Measurements from ENCODE around the gene ADAM10. TPM values are rescaled to one million over a fixed set of nuclear protein-coding genes. Genes with fewer than 3 reads are reported as not detected.

Gene ADAM10
- total RNA-seq, 1 donor from 2014 or later, result 50.1 TPM

DNA sequence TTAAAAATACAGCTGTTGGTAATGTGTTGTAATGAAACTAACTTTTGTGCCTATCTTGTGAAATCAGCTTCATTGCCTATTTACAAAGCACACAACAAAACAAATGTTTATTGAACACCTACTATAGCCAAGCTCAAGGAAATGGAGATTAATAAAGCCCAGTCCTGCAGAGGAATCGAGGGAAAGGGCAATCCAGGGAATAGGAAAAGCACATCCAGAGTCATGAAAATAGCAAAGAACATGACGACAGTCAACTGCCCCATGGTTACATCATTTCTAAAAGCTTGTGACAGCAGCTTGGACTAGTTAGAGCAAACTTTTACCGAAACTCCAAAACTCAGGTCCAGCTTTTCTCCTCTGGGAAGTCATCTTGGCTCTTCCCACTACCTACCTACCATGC is 160.5 kb downstream of the ADAM10 start:
- H3K27ac ChIP-seq (ENCODE audit: low read depth, low read length), result no peak overlapping the region
- no peaks in the 10 kb centered on the region for H3K36me3 ChIP-seq (ENCODE audit: control insufficient read depth in 3 of 3, insufficient read depth in 3 of 3, low read length in 3 of 3)
- no peak overlapping the region for H3K9ac ChIP-seq (ENCODE audit: low read depth in 1 of 3, low read length in 3 of 3)
- H3K4me1 ChIP-seq (ENCODE audit: control insufficient read depth in 3 of 3, insufficient read depth in 3 of 3, low read length in 3 of 3), result no peaks in the 10 kb centered on the region
- peaks cover 0 to 3% (median 0%) of the 10 kb centered on the region in 3 donors for H3K27me3 ChIP-seq (ENCODE audit: control insufficient read depth in 3 of 3, insufficient read depth in 3 of 3, low read length in 3 of 3)
- H3K9me3 ChIP-seq (ENCODE audit: control insufficient read depth in 3 of 3, low read length in 3 of 3), result no peaks in the 10 kb centered on the region
- no peak overlapping the region for H3K4me3 ChIP-seq (ENCODE audit: low read length in 3 of 3)

DNA sequence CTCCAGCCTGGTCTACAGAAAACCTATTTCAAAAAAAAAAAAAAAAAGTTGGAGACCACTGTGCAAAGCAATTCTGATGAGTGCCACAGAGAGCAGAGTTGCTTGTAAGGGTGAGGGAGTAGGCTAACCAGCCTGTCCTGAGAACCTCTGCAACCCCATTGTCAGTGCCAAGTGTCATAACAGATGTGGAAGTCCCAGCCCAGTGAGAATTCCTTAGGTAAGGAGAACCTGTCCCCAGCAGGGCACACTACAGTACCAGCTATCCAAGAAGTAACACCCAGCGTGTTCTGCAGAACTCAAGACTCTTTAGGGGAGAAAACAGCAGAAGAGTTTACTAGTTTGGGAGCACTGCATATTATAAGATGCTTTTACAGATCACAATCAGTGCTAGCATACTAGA is 161.4 kb downstream of the ADAM10 start:
- no peaks in the 10 kb centered on the region for H3K36me3 ChIP-seq (ENCODE audit: control insufficient read depth in 3 of 3, insufficient read depth in 3 of 3, low read length in 3 of 3)
- no peak overlapping the region for H3K9ac ChIP-seq (ENCODE audit: low read depth in 1 of 3, low read length in 3 of 3)
- no peaks in the 10 kb centered on the region for H3K4me1 ChIP-seq (ENCODE audit: control insufficient read depth in 3 of 3, insufficient read depth in 3 of 3, low read length in 3 of 3)
- H3K27ac ChIP-seq (ENCODE audit: low read depth, low read length), result no peak overlapping the region
- H3K27me3 ChIP-seq (ENCODE audit: control insufficient read depth in 3 of 3, insufficient read depth in 3 of 3, low read length in 3 of 3), result peaks cover 0 to 3% (median 0%) of the 10 kb centered on the region in 3 donors
- H3K4me3 ChIP-seq (ENCODE audit: low read length in 3 of 3), result no peak overlapping the region
- no peaks in the 10 kb centered on the region for H3K9me3 ChIP-seq (ENCODE audit: control insufficient read depth in 3 of 3, low read length in 3 of 3)

DNA sequence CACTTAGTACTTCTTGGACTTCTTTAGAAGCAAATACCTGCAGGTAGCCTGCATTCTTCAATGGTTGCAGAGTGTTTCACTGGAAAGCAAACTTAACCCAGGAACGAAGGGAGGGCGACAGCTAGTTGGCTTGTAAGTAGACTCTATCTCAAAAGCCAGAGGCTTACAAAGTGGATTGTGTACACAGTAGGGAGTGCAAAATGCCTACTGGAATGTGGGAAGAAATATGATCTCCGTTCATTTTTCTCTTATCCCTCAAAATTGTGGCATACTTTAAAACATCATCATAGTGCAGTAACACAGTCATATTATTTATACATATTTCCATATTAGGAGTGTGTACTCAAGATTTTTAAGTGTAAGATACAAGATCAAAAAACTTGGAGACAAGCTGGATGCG is 162.0 kb downstream of the ADAM10 start:
- Histone ChIP-seq H3K4me3 (ENCODE audit: low read length in 3 of 3) (no peak overlapping the region), H3K27ac (ENCODE audit: low read depth, low read length) (no peak overlapping the region), H3K27me3 (ENCODE audit: control insufficient read depth in 3 of 3, insufficient read depth in 3 of 3, low read length in 3 of 3) (peaks cover 0 to 3% (median 0%) of the 10 kb centered on the region in 3 donors), H3K9ac (ENCODE audit: low read depth in 1 of 3, low read length in 3 of 3) (no peak overlapping the region), H3K36me3 (ENCODE audit: control insufficient read depth in 3 of 3, insufficient read depth in 3 of 3, low read length in 3 of 3) (no peaks in the 10 kb centered on the region), H3K4me1 (ENCODE audit: control insufficient read depth in 3 of 3, insufficient read depth in 3 of 3, low read length in 3 of 3) (no peaks in the 10 kb centered on the region), H3K9me3 (ENCODE audit: control insufficient read depth in 3 of 3, low read length in 3 of 3) (no peaks in the 10 kb centered on the region)

DNA sequence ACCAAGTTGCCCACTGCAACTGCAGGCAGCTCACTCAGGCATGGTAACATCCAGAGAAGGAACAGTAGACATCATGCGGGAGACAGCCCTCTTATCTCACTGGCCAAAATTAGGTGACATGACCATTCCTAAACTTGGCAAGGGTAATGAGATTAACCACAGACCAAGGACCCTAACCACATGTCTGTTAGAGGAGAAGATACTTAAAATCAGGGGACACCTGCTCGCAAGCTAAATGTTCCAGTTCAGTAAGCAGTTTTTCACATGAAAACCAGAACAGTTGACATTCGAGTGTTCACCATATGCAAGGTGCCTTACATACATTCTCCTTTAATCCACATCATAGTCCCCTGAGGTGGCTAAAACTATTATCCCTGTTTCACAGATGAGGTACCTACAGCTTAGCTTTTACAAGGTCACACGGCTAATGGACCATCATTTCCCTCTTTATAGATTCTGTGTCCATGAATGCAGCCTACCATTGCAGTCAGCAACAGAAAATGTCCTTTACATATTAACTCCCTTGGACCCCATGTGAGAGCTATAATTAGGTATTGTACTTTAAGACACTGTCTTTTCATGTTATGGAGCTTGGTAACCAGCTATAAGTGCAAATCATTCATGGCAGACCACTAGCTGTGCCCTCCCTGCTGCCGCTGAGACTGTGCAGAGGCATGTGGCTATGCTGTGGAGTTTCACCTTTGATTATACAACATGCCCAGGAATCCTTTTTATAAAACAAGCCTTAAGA is 163.6 kb downstream of the ADAM10 start:
- Histone ChIP-seq H3K36me3 (ENCODE audit: control insufficient read depth in 3 of 3, insufficient read depth in 3 of 3, low read length in 3 of 3) (no peaks in the 10 kb centered on the region), H3K9me3 (ENCODE audit: control insufficient read depth in 3 of 3, low read length in 3 of 3) (no peaks in the 10 kb centered on the region), H3K4me3 (ENCODE audit: low read length in 3 of 3) (no peak overlapping the region), H3K4me1 (ENCODE audit: control insufficient read depth in 3 of 3, insufficient read depth in 3 of 3, low read length in 3 of 3) (no peaks in the 10 kb centered on the region), H3K27ac (ENCODE audit: low read depth, low read length) (no peak overlapping the region), H3K27me3 (ENCODE audit: control insufficient read depth in 3 of 3, insufficient read depth in 3 of 3, low read length in 3 of 3) (peaks cover 0 to 3% (median 0%) of the 10 kb centered on the region in 3 donors), H3K9ac (ENCODE audit: low read depth in 1 of 3, low read length in 3 of 3) (no peak overlapping the region)

DNA sequence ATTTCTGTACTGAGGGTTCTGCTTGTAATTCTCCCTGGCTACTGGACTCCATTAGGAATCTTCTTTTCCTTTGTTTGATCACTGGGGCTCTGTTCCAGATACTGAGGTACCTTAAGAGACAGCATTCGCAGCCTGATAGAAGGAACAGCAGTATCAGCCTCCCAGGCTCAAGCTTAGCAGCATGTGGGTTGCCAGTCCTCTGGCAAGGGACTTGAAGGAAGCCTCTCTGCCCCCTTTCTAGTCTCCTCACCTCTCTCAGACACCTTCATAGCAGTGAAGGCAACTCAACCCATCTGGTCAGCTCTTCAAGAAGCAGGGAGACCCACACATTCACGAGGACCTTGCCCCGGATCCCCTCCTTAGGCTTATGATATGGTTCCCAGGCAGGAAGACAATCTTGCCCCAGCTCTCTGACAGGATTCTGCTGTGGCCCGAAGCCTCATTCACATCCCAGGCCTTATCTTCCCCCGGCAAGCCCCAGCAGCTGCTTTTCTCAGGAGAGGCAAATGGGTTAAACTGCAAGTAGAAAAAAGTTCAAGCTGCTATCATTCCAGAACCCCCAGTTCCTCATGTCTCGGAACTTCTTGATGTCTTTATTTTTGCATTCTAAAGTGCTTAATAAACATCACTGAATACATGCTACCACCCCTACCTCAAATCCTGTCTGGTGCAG is 164.6 kb downstream of the ADAM10 start:
- Histone ChIP-seq H3K9me3 (ENCODE audit: control insufficient read depth in 3 of 3, low read length in 3 of 3) (no peaks in the 10 kb centered on the region), H3K9ac (ENCODE audit: low read depth in 1 of 3, low read length in 3 of 3) (no peak overlapping the region), H3K27ac (ENCODE audit: low read depth, low read length) (no peak overlapping the region), H3K4me1 (ENCODE audit: control insufficient read depth in 3 of 3, insufficient read depth in 3 of 3, low read length in 3 of 3) (no peaks in the 10 kb centered on the region), H3K4me3 (ENCODE audit: low read length in 3 of 3) (no peak overlapping the region), H3K27me3 (ENCODE audit: control insufficient read depth in 3 of 3, insufficient read depth in 3 of 3, low read length in 3 of 3) (peaks cover 0 to 3% (median 0%) of the 10 kb centered on the region in 3 donors), H3K36me3 (ENCODE audit: control insufficient read depth in 3 of 3, insufficient read depth in 3 of 3, low read length in 3 of 3) (no peaks in the 10 kb centered on the region)

DNA sequence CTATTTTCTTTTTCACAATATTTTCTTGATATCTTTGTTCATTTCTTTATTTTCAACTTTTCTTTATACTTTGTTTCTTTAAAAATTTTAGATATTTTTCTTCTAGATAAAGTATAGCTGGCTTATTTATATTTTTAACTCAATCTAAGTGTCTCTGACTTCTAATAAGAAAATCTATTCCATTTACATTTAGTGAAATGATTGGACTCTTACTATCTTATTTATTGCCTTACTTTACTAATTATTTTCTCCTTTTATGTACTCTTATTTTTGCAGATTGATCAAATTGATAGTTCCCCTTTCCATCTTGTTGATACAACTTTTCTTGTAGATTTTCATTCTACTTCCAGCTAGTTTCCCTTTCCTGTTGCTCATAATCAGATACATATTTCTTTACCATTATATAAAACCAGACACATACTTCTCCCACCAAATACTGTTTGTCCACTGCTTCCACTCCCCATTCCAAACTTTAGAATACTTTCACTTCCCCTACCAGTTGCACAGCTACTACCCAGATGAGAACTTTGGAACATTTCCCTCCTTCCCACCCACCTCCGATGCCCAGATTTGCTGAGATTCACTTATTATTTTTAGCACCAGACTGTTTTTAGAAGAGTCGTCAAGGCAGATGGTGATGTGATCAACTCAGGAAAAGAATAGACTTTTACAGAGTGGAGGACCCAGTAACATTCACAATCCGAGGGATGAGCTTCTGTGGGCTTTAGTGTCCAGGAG is 166.2 kb downstream of the ADAM10 start:
- H3K9ac ChIP-seq (ENCODE audit: low read depth in 1 of 3, low read length in 3 of 3), result no peak overlapping the region
- H3K4me1 ChIP-seq (ENCODE audit: control insufficient read depth in 3 of 3, insufficient read depth in 3 of 3, low read length in 3 of 3), result no peaks in the 10 kb centered on the region
- H3K27ac ChIP-seq (ENCODE audit: low read depth, low read length), result no peak overlapping the region
- H3K27me3 ChIP-seq (ENCODE audit: control insufficient read depth in 3 of 3, insufficient read depth in 3 of 3, low read length in 3 of 3), result peaks cover 0 to 3% (median 0%) of the 10 kb centered on the region in 3 donors
- no peaks in the 10 kb centered on the region for H3K36me3 ChIP-seq (ENCODE audit: control insufficient read depth in 3 of 3, insufficient read depth in 3 of 3, low read length in 3 of 3)
- no peaks in the 10 kb centered on the region for H3K9me3 ChIP-seq (ENCODE audit: control insufficient read depth in 3 of 3, low read length in 3 of 3)
- H3K4me3 ChIP-seq (ENCODE audit: low read length in 3 of 3), result no peak overlapping the region

DNA sequence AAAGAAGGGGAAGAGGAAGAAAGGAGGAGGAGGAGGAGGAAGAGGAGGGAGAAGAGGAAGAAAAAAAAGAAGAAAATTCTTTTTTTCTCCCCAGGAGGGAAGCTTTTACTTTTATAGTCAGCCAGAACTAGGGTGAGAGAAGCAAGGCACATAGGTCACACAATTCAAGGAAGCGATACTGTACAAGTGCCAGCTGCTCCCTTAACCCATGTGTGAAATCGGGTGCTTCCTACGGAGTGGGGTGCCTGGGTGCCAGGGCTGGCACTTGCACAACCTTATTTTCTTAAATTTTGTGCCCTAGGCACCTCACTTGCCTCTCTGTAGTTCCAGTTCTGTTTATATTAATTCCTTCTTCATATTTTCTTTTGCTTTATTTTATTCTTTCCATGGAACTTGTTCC is 167.3 kb downstream of the ADAM10 start:
- Histone ChIP-seq H3K9ac (ENCODE audit: low read depth in 1 of 3, low read length in 3 of 3) (no peak overlapping the region), H3K9me3 (ENCODE audit: control insufficient read depth in 3 of 3, low read length in 3 of 3) (no peaks in the 10 kb centered on the region), H3K27me3 (ENCODE audit: control insufficient read depth in 3 of 3, insufficient read depth in 3 of 3, low read length in 3 of 3) (peaks cover 0 to 3% (median 0%) of the 10 kb centered on the region in 3 donors), H3K27ac (ENCODE audit: low read depth, low read length) (no peak overlapping the region), H3K36me3 (ENCODE audit: control insufficient read depth in 3 of 3, insufficient read depth in 3 of 3, low read length in 3 of 3) (no peaks in the 10 kb centered on the region), H3K4me3 (ENCODE audit: low read length in 3 of 3) (no peak overlapping the region), H3K4me1 (ENCODE audit: control insufficient read depth in 3 of 3, insufficient read depth in 3 of 3, low read length in 3 of 3) (no peaks in the 10 kb centered on the region)

DNA sequence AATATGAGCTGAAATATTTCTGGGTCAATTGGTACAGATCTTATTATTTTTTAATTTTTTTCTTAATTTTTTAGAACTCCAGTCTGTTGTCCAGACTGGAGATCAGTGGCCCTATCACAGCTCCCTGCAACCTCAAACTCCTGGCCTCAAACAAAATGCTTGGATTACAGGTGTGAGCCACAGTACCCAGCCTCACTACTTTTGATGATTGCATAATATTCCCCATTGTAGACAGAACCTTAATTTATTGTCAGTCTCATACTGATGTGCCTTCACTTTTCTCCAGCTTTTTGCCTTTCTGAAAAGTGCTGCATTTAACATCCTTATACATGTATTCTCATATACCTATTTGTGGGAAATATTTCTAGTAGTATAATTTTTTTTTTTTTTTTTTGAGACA is 172.8 kb downstream of the ADAM10 start:
- no peaks in the 10 kb centered on the region for H3K36me3 ChIP-seq (ENCODE audit: control insufficient read depth in 3 of 3, insufficient read depth in 3 of 3, low read length in 3 of 3)
- H3K4me1 ChIP-seq (ENCODE audit: control insufficient read depth in 3 of 3, insufficient read depth in 3 of 3, low read length in 3 of 3), result no peaks in the 10 kb centered on the region
- no peak overlapping the region for H3K9ac ChIP-seq (ENCODE audit: low read depth in 1 of 3, low read length in 3 of 3)

DNA sequence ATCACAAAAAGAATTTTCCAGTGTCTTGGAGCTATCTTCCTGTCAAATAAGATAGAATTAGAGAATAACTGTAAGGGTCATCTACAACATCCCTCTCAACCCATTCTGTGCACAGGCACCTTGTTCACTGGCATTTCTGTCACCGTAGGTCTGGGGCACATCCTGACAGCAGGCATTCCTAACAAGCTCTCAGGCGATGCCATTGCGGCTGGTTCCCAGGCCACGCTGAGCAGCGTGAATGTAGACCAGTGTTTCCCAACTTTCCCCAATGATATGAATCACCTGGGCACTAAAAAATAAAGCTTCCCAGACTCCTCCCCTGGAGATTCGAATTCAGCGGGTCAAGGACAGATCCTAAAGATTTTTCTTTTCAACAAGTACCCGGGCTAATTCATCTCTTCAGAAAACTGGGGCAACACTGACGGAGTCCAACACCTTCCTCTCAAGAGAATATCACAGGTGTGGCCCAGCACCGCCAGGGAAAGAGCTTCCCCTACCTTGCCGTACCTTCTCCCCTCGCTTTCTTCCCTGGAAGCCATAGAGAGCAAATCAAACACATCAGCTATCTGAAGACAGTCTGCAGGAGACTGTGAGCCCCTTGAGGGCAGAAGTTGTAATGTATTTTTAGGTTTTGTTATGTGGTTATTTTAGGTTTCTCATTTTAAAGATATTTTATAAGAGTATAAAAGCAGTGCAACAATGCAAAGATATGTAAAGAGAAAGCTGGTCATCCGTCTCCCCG is 174.3 kb downstream of the ADAM10 start:
- no peak overlapping the region for H3K27ac ChIP-seq (ENCODE audit: low read depth, low read length)
- no peak overlapping the region for H3K4me3 ChIP-seq (ENCODE audit: low read length in 3 of 3)
- H3K36me3 ChIP-seq (ENCODE audit: control insufficient read depth in 3 of 3, insufficient read depth in 3 of 3, low read length in 3 of 3), result no peaks in the 10 kb centered on the region
- H3K4me1 ChIP-seq (ENCODE audit: control insufficient read depth in 3 of 3, insufficient read depth in 3 of 3, low read length in 3 of 3), result no peaks in the 10 kb centered on the region
- H3K27me3 ChIP-seq (ENCODE audit: control insufficient read depth in 3 of 3, insufficient read depth in 3 of 3, low read length in 3 of 3), result no peaks in the 10 kb centered on the region
- no peak overlapping the region for H3K9ac ChIP-seq (ENCODE audit: low read depth in 1 of 3, low read length in 3 of 3)
- no peaks in the 10 kb centered on the region for H3K9me3 ChIP-seq (ENCODE audit: control insufficient read depth in 3 of 3, low read length in 3 of 3)

More for the DNA sequence above, 172.8 kb downstream of the ADAM10 start:
- no peaks in the 10 kb centered on the region for H3K27me3 ChIP-seq (ENCODE audit: control insufficient read depth in 3 of 3, insufficient read depth in 3 of 3, low read length in 3 of 3)
- H3K27ac ChIP-seq (ENCODE audit: low read depth, low read length), result no peak overlapping the region
- H3K9me3 ChIP-seq (ENCODE audit: control insufficient read depth in 3 of 3, low read length in 3 of 3), result no peaks in the 10 kb centered on the region
- H3K4me3 ChIP-seq (ENCODE audit: low read length in 3 of 3), result no peak overlapping the region
